ENCODE data around the gene MATN1.

GRCh38 chr1:30728340-30728739 lies 5.0 kb upstream of the MATN1 start:
- TF ChIP-seq CTCF (IDR thresholded peaks at IDR 0.05; ENCODE audit: poor library complexity), result no peak
- no peak for TF ChIP-seq EZH2 (IDR thresholded peaks at IDR 0.05; ENCODE audit: borderline replicate concordance)
